Fibroblast of peridontal ligament (primary cell): ENCODE measurements around the gene RHD.
A peak's percentile ranks its signal among the peaks of the same experiment; 100 is the strongest.
"Not testable (repeated sequence)": the region's sequence is repeated elsewhere in the genome, so short reads cannot be mapped to it uniquely, and the experiment has no call there.

ENCODE experiments used
- DNase-seq: peaks from one replicate; pipeline ENCODE4 v3.0.0-alpha.2; 2010; ENCODE audit errors: extremely low read depth

The RHD gene

DNA sequence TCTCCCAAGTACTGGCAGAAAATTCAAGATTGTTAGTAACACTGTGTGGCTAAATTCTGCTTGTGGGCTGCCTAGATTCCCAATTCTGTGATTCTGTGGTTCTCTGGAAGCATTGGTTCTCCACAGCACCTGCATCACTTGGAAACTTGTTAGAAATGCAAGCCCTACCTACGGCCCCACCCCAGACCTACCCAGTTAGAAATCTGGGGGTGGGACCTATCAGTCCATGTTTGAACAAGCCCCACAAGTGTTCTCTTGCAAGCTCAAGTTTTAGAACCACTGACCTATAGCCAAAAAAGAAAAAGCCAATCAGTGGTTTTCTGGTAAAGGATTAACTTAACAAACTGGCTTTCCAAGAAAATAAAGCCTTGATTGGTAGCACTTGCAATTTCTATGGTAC lies 35.9 kb downstream of the RHD start:
- DNase-seq = not testable (repeated sequence)

DNA sequence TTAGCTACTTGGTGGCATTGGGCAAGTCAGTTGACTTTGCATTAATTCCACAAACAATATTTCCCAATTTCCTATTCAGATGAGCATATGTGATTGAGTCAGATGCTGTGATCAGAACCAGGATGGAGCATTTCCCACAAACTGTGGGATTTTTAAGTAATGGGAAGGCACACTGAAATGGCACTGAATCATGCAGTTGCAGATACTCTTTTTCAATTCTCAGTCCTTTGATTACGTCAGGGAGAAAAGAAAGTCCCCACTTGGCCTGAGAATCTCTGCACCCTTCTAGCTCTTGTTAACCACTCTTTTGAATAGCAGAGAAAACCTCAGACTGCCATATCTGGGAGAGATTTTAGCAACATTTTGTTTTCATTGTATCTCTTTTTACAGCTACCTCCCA lies 36.8 kb downstream of the RHD start:
- peak; percentile 88 for DNase-seq

DNA sequence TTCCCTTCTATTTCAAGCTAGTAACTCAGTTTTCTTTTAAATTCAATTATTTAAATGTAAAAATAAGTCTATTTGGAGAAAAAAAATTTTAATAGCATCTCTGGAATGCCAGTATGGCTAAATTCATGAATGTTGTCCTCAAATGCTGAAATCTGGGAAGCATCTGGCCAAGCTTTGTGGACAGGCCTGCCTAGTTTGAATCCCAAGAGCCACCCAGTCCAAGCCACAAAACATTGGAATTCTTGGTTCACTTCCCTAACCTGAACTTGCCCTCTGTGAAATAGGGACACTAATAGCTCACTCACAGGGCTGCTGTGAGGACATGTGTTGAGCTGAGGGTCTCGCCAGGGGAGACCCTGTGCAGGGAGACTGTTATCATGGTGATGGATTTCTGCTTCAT lies 37.2 kb downstream of the RHD start:
- DNase-seq = peak; percentile 68

DNA sequence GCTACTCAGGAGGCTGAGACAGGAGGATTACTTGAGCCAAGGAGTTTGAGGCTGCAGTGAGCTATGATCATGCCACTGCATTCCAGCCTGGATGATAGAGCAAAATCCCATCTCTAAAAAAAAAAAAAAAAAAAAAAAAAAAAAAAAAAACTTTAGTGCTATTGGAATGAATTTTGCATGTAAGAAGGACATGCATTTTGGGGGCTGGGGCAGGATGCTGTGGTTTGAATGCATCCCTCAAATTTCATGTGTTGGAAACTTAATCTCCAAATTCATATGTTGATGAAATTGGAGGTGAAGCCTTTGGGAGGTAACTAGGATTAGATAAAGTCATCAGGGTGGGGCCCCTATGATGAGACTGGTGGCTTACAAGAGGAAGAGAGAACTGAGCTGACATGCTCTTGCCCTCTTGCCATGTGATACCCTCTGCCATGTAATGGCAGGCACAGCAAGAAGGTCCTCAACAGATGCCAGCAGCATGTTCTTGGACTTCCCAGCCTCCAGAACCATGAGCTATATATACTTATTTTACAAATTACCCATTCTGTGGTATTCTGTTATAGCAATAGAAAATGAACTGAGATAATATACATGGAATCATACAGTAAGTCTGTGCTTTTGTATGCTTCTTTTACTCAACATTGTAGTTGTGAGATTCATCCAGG lies 40.6 kb downstream of the RHD start:
- DNase-seq = not testable (repeated sequence)

DNA sequence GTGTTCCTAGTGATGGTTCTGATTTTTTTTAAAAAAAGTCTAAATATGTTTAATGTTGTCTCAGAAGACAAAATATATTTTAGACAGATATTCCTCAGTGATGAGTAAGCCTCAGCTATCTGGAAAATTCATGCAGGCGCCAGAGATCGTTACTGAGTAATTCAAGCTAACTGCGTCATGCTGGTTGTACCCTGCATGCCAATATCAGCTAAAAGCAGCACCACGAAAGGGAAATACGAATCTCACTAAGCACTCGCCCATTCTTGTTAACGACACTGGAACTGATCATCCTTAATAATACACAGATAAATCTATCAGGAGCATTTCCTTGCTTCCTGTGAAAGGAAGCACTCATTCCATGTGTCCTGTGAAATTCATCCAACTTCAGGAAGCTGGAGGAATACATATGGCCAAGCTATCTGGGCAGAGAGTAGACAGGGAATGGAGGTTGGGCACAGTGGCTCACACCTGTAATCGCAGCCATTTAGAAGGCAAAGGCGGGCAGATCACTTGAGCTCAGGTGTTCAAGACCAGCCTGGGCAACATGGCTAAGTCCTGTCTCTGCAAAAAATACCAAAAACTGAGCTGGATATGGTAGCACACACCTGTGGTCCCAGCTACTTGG lies 48.1 kb downstream of the RHD start:
- peak; percentile 90 for DNase-seq

DNA sequence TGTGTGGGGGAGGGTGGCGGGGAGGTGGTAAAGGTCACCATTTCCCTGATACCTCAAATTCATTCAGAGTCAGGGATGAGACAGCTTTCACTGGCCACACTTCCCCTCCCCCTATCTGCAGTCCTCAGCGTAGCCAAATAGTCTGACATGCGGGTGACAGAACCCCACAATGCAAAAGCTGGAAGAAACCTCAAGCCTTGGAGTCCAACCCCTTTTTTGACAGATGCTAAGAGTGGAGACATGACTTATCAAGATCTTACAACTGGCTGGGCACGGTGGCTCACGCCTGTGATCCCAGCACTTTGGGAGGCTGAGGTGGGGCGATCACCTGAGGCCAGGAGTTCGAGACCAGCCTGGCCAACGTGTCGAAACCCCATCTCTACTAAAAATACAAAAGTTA lies 49.8 kb downstream of the RHD start:
- not testable (repeated sequence) for DNase-seq

DNA sequence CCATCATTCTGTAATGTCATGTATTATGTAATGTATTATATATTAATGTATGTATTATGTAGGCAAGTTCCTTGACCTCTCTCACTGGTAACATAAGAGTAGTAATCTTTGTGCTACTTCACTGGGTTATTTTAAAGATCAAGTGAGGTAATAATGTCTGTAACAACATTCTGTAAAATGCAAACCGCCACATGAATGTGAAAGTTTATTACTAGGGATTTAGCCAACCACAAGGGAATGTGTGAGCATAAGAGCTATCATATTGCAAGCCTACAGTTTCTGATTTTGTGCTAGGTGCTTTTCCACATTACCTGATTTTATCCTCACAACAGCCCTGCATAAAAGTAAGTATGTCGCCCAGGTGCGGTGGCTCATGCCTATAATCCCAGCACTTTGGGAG lies 52.1 kb downstream of the RHD start:
- not testable (repeated sequence) for DNase-seq

DNA sequence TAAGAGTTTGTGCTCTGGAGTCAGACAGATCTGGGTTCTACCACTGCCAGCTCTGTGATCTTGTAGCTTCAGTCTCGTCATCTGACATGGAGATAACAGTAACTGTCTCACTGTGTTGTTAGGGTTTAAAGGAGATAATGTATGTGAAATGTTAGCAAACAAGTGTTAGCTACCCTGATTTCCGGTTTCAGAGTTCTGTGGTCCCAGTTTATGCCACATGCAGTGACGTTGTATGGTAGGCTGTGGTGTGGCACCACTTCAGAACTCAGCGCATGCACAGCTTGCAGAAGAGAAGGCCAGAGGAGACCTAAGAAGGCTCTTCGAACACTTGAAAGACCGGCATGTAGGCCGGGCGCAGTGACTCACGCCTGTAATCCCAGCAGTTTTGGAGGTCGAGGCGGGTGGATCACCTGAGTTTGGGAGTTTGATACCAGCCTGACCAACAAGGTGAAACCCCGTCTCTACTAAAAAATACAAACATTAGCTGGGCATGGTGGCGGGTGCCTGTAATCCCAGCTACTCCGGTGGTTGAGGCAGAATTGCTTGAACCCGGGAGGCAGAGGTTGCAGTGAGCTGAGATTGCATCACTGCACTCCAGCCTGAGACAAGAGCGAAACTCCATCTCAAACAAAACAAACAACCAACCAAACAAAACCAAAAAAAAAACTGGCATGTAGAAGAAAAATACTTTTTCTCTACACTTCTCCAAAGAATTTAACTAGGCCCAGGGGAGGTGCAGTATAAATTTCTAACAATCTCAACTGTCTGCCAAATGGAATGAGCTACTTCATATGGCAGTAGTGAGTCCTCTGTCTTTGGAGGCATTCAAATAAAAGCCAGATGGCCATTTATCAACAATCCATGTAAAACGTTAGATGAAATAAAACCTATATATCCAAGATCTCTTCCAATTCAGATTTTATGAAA lies 55.8 kb downstream of the RHD start:
- not testable (repeated sequence) for DNase-seq

DNA sequence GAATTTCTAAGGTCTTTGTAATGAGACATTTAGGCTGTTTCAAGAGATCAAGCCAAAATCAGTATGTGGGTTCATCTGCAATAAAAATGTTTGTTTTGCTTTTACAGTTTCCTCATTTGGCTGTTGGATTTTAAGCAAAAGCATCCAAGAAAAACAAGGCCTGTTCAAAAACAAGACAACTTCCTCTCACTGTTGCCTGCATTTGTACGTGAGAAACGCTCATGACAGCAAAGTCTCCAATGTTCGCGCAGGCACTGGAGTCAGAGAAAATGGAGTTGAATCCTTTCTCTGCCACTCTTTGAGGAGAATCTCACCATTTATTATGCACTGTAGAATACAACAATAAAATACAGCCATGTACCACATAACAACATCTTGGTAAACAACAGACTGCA lies 56.5 kb downstream of the RHD start:
- DNase-seq = not testable (repeated sequence)

DNA sequence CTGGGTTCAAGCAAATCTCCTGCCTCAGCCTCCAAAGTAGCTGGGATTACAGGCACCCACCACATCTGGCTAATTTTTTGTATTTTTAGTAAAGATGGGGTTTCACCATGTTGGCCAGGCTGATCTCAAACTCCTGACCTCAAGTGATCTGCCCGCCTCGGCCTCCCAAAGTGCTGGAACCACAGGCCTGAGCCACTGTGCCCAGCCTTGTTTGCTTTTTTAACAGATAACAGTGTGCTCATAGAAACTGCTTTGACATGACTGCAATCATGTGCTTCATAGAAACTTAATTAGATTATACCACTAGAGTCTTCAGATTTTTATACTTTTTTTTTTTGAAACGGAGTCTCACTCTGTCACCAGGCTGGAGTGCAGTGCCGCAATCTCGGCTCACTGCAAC lies 57.0 kb downstream of the RHD start:
- not testable (repeated sequence) for DNase-seq

DNA sequence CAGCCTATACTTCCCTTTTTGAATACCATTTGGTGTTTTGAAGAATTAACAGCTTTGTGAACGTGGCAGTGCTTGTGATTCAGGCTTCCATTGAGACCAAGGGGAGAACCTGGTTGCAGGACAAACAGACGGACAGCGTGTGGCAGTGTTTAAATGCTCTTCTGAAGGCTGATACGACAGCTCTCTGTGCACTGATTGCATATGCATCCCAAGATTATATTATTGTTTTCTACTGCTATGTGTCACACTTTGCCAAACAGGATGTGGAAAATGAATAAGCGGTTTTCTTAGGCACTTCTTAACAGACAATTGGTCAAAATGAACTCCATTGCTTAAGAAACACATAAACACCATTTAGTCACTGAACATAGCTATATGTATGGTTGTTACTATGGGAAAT lies 57.6 kb downstream of the RHD start:
- DNase-seq = peak; percentile 35

DNA sequence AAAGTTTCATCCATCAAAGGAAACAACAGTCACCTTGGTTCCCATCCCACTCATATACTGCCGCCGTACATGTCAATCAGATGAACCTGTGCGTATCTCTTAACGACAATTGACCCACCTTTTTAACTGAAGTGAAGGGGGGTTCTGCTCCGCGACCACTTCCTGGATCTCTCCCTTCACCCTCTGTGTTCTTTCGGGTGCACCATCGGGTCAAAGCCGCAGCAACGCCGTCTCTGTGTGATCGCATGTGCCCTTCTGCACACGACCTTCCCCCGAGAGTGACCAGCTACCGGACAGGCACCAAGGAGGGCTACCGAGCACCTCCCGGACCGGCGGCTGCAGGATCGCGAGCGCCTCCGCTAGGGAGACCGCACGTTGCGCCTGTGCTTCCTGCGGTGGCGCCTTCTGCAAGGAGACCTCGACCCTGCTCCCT lies 64.6 kb downstream of the RHD start:
- DNase-seq = not testable (repeated sequence)

DNA sequence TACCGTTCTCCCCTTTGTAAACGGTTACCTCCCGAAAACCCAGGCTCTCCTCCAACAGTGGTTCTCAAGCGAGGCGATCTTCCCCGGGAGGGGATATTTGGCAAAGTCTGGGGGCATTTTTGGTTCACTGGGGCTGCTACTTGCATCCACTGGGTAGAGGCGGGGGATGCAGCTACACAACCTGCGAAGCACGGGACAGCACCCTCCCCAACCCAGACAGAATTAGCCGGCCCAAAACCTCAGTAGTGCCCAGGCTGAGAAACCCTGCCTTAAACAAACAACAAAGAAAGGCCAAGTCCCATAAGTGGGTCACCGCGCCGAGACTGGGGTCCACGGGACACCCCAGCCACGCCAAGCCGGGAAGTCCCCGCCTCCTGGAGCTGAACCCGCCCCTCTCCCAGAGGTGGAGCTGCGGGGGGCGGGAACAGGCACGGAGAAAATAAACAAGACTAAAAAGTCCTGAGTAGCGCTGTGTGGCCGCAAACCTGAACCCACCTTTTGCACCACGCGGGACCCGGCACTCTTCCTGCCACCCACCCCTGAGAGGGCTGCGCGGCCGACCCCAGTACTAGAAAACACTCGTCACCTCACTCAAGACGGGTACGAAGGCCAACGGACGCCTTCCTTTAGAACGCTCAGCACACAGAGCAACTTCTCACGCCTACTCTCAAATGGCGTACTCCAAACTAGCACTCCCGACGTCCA lies 65.3 kb downstream of the RHD start:
- DNase-seq = not testable (repeated sequence)

DNA sequence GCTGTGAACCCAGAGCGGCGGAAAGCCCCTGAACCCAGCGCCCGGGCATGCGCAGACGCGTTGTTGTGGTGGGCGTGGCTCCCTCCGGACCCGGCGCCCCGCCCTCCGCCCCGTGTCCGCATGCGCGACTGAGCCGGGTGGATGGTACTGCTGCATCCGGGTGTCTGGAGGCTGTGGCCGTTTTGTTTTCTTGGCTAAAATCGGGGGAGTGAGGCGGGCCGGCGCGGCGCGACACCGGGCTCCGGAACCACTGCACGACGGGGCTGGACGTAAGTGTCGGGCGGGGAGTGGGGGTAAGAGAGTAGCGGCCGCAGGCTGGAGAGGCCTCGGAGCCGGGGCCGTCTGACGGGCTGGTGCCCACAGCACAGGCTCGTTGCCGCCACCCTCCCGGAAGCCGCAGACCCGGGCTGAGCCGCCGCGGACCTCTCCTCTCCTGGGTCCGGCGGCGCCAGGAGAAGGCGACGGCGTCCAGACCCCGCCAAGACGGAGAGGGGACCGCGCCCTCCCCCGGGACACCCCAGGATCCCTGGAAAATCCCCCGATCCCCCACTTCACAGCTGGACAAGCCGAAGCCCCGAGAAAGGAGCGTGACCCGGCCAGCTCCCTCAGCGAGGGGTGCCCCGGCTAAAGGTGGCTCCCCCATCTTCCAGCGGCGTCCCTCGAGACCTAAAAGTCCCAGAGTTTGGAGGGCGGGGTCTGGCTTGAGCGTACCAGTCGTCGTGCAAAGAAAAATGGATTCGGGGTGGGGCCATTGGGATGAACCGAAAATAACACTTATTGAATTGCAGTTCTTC lies 66.1 kb downstream of the RHD start, which contains the start of gene TMEM50A:
Gene TMEM50A (plus strand): TSS at position 147 of the 794 bp plus-strand sequence. CDS start 2,153 bp downstream, outside the sequence.
- DNase-seq = peak; percentile 74

DNA sequence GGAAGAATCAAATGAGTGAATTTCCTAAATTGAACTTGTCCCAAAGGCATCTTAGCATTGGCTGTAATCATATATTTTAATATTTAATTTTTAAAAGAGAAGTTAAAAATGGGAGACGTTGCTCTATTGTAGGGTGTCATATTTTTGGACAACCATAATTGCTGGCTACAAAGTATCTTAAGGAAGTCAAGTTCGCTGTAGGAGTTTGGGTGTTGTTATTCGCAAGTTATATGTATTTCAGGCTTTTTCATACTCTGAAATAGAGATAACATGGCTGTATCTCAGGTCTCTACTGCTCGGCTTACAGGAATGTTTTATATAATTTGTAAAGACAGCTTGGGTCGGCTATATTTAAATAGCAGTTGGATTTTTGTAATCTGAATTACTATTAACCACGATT lies 66.7 kb downstream of the RHD start:
- no peak for DNase-seq

DNA sequence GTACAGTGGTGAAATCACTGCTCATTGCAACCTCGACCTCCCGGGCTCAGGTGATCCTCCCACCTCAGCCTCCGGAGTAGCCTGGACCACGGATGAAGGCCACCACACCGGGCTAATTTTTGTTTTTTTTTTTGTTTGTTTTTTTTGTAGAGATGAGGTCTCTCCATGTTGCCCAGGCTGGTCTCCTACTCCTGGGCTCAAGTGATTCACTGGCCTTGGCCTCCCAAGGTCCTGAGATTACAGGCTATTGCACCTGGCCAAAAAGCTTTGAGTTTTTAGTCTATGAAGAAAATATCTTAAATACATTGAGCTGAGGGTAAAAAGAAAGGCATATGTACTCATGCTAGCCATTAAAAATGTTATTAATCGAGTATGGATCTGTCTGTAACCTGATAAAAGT lies 69.4 kb downstream of the RHD start:
- no peak for DNase-seq

DNA sequence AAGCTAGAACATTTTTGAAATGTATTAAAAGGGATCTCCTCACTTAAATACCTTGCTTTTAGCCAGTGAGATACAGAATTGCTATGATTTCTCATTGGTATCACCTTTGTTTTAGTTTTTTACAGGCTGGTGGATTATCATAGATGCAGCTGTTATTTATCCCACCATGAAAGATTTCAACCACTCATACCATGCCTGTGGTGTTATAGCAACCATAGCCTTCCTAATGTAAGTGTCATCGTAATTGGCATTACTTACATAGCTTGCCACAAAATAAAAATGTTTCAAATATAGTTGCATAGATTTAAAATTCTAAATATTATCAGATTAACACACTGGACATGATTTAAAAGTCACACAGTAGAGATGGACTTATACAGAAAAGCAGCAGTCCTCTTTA lies 70.5 kb downstream of the RHD start:
- DNase-seq = no peak

DNA sequence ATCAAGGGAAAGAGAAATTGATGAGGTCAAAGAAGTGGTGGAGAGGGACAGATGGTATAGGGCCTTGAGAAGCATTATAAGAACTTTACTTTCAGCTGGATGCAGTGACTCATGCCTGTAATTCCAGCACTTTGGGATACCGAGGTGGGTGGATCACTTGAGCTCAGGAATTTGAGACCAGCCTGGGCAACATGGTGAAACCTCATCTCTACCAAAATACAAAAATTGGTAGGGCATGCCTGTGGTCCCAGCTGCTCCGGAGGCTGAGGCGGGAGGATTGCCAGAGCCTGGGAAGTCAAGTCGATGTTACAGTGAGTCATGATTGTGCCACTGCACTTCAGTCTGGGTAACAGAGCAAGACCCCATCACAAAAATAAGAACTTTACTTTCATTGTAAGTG lies 71.6 kb downstream of the RHD start:
- peak; percentile 96 for DNase-seq

DNA sequence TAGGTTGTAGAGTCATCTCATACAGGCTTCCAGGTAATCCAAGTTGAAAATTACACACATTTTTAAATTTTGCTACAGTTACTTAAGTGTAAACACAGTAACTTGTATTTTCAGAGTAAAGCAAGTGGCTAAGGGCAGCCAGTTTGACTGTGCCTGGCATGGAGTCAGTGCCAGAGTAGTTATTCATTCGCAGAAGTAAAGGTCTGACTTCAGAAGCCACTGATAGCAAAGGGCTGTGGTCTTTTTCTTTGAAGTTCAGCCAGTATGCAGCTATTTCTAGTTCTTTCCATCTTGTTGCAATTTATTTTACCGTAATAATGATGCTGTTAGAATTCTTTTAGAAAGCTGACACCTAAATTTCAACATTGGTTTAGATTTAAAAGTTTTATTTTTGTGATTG lies 75.2 kb downstream of the RHD start:
- DNase-seq = peak; percentile 54

DNA sequence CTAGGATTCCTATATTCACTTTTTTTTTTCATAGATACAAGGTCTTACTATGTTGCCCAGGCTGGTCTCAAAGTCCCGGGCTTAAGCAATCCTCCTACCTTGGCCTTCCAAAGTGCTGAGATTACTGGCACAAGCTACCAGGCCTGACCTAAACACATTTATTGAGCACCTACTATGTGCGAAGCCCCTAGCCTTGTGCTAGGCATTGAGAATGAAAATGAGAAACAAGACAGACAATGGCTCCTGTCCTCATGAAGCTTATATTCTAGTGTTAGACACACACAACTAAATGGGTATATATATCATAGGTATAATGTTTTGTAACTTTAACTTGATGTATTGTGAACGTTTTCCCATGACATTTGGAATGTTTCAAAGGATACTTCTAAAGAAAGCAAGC lies 77.3 kb downstream of the RHD start:
- DNase-seq = no peak

DNA sequence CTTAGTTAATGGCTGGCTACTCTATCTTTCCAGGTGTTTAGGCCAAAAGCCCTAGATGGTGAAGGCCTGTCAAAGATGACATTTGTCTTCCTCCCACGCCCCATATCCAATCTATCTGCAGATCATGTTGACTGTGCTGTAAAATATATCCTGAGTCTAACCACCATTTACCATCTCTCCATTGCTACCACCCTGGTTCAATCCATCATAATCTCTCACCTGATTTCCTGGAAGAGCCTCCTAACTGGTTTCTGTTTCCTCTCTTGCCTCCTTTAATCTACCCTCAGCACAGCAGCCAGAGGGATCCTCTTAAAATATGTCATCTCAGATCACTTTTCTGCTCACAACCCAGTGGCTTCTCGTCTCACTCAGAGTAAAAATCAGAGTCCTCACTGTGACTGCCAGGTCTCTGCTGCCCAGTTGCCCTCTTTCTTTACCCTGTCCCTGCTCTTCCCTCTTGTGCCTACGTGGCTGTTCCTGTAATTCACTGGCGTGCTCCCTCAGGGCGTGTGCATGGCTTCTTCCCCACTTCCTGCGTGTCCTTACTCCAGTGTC lies 83.6 kb downstream of the RHD start:
- no peak for DNase-seq
